Transverse colon (tissue), 4 donors: ENCODE data around the gene LCMT1. TPM values are rescaled to one million over a fixed set of nuclear protein-coding genes. Genes with fewer than 3 reads are reported as not detected.

Source experiments
- DNase-seq: peaks from one replicate; pipeline ENCODE4 v3.0.0-alpha.2; 2019
- H3K27ac ChIP-seq, 4 donors: fragments of 200-600 bp; sonication (generic); 2 replicates each; pipeline ENCODE4 v1.5.1; 2016 to 2018; ENCODE audit warnings: inconsistent platforms in 4 of 4
- H3K27me3 ChIP-seq: fragments of 200-600 bp; sonication (generic); 2 replicates; pipeline ENCODE4 v1.5.1; 2017; ENCODE audit warnings: inconsistent platforms
- H3K36me3 ChIP-seq, 4 donors: fragments of 200-600 bp; sonication (generic); 2 replicates each; pipeline ENCODE4 v1.5.1; 2017 to 2019; ENCODE audit warnings: inconsistent platforms in 4 of 4
- H3K4me1 ChIP-seq, 4 donors: fragments of 200-600 bp; sonication (generic); 2 replicates each; pipeline ENCODE4 v1.5.1; 2017 to 2020; ENCODE audit warnings: inconsistent platforms in 4 of 4
- H3K4me3 ChIP-seq, 4 donors: fragments of 200-600 bp; sonication (generic); 1 replicate in 1 of 4; 2 replicates in 3 of 4; pipeline versions ENCODE4 v1.5.1 to v1.6.1; 2017 to 2019; ENCODE audit warnings: inconsistent platforms in 4 of 4
- H3K9me3 ChIP-seq, 2 donors: fragments of 200-600 bp; sonication (generic); 2 replicates each; pipeline ENCODE4 v1.5.1; 2017 to 2019; ENCODE audit warnings: inconsistent platforms in 2 of 2
- CTCF ChIP-seq, 5 experiments: fragments of 200-600 bp in 3 of 5; fragments of 450-650 bp in 2 of 5; sonication (generic) in 3 of 5; IDR thresholded peaks; 1 replicate in 2 of 5; 2 replicates in 3 of 5; pipeline ENCODE4 v1.5.1; 2016 to 2017; ENCODE audit warnings: antibody characterized with exemption in 5 of 5, inconsistent platforms in 3 of 5, mild to moderate bottlenecking in 2 of 5, moderate library complexity in 1 of 5
- EP300 ChIP-seq: sonication (generic); formaldehyde crosslinking; IDR thresholded peaks from one replicate; pipeline ENCODE4 v1.6.1; 2017; ENCODE audit warnings: antibody characterized with exemption, low read depth
- POLR2A ChIP-seq: fragments of 450-650 bp; IDR thresholded peaks from one replicate; pipeline ENCODE4 v1.6.1; 2016; ENCODE audit warnings: antibody characterized with exemption, mild to moderate bottlenecking, moderate library complexity
- POLR2AphosphoS5 ChIP-seq, 3 donors: sonication (generic); formaldehyde crosslinking; IDR thresholded peaks; one replicate each; pipeline ENCODE4 v1.6.1; 2016; ENCODE audit warnings: antibody characterized with exemption in 3 of 3
- WGBS, 2 donors: methylation state at CpG; one replicate each; pipeline ENCODE4 v1.1.5; 2018; ENCODE audit warnings: low coverage in 1 of 2; 5-methylcytosine and 5-hydroxymethylcytosine counted together
- in situ Hi-C, 4 donors: fragments of 200-750 bp; cut with MboI; loops; one replicate each; pipeline versions ENCODE4 v1.15.0 to v1.15.1; 2017; ENCODE audit warnings: low sequenced_read_pairs in 3 of 4, low pct_ligation_motif_present in 1 of 4, low pct_unique_long_range_greater_than_20kb in 1 of 4
- intact Hi-C: fragments of 100-400 bp; cut with DNase I; formaldehyde crosslinking; loops from one replicate; pipeline ENCODE4 v1.15.1; 2023; ENCODE audit warnings: low total_unique reads
- total RNA-seq, 4 donors: library from RNA; depleted of rRNA; stranded (reverse); fragments of >200 nt; gene quantifications; one replicate each; pipeline ENCODE4 v1.1.0, GENCODE V29; 2016

The LCMT1 gene
- total RNA-seq, 4 donors from 2014 or later: 23.5 to 53.7 (median 43.6) TPM

GRCh38 chr16:25198021-25198420, 86.5 kb downstream of the LCMT1 start:
- WGBS, 2 donors: 47 to 63% methylated on average over 4 of the region's 4 CpGs
- H3K4me3 ChIP-seq: no peak overlapping the region
- H3K27me3 ChIP-seq: no peaks in the 10 kb centered on the region
- H3K9me3 ChIP-seq: no peaks in the 10 kb centered on the region
- H3K36me3 ChIP-seq: no peaks in the 10 kb centered on the region
- no peak overlapping the region for H3K27ac ChIP-seq
- no peak for TF ChIP-seq EP300
- no peak for TF ChIP-seq CTCF (IDR thresholded peaks at IDR 0.05)
- no peak for TF ChIP-seq POLR2AphosphoS5 (IDR thresholded peaks at IDR 0.05)
- TF ChIP-seq POLR2A: no peak
- in situ Hi-C loops (no loop called here), intact Hi-C loops (no loop called here)
- peaks cover 2 to 18% (median 9%) of the 10 kb centered on the region in 4 donors for H3K4me1 ChIP-seq
- no peak for DNase-seq

DNA sequence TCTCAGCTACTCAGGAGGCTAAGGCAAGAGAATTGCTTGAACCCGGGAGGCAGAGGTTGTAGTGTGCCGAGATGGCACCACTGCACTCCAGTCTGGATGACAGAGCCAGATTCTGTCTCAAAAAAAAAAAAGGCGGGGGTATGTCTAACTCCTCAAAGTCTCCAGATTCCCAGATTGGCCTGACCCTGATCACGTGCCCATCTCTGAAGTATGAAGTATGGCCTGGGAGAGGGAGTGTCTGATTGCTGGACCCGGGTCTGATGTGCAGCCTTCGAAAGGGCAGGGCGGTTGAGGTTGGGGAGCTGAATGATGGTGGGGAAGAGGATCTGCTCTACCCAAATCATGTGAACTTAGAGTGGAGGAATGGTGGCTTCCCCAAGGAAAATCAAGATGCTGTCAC, 87.9 kb downstream of the LCMT1 start:
- no peaks in the 10 kb centered on the region for H3K9me3 ChIP-seq
- H3K27me3 ChIP-seq: no peaks in the 10 kb centered on the region
- 83 to 89% methylated on average over 3 to 7 of the region's 7 CpGs for WGBS, 2 donors
- H3K4me1 ChIP-seq: peaks cover 0 to 6% (median 5%) of the 10 kb centered on the region in 4 donors
- DNase-seq: no peak
- no peaks in the 10 kb centered on the region for H3K36me3 ChIP-seq
- H3K27ac ChIP-seq: no peak overlapping the region
- intact Hi-C loops (no loop called here), in situ Hi-C loops (no loop called here)
- H3K4me3 ChIP-seq: no peak overlapping the region
- no peak for TF ChIP-seq CTCF (IDR thresholded peaks at IDR 0.05)
- no peak for TF ChIP-seq POLR2A
- TF ChIP-seq POLR2AphosphoS5 (IDR thresholded peaks at IDR 0.05): no peak
- TF ChIP-seq EP300: no peak

DNA sequence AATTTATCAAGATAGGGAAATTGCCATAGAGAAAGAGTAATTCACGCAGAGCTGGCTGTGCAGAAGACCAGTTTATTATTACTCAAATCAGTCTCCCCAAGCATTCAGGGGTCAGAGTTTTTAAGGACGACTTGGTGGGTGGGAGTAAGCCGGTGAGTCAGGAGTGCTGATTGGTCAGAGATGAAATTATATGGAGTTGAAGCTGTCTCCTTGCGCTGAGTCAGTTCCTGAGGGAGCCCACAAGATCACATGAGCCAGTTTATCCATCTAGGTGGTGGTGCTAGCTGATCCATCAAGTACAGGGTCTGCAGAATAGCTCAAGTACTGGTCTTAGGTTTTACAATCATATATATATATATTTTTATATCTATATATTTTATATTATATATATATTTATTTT, 99.2 kb downstream of the LCMT1 start:
- Histone ChIP-seq H3K27me3 (no peaks in the 10 kb centered on the region), H3K9me3 (no peaks in the 10 kb centered on the region), H3K36me3 (no peaks in the 10 kb centered on the region), H3K27ac (no peak overlapping the region), H3K4me1 (peaks cover 0 to 8% (median 3%) of the 10 kb centered on the region in 4 donors), H3K4me3 (no peak overlapping the region)
- WGBS, 2 donors: 53 to 60% methylated on average over 4 of the region's 4 CpGs
- intact Hi-C loops: loop anchor here (5.0 kb wide), 1 partner anchor 798 kb away; no protein-coding TSS in a partner anchor
- DNase-seq: no peak
- in situ Hi-C loops: loop anchor here in 1 of 4 donors (25.0 kb wide), 1 partner anchor 148 kb away; no protein-coding TSS in a partner anchor
- no peak for TF ChIP-seq EP300
- no peak for TF ChIP-seq POLR2A
- no peak for TF ChIP-seq CTCF (IDR thresholded peaks at IDR 0.05)
- no peak for TF ChIP-seq POLR2AphosphoS5 (IDR thresholded peaks at IDR 0.05)

GRCh38 chr16:25212636-25213035, 101.1 kb downstream of the LCMT1 start:
- in situ Hi-C loops: loop anchor here in 1 of 4 donors (25.0 kb wide), 1 partner anchor 150 kb away; no protein-coding TSS in a partner anchor

More at GRCh38 chr16:25212636-25213035, 101.1 kb downstream of the LCMT1 start:
- Histone ChIP-seq H3K27me3 (no peaks in the 10 kb centered on the region), H3K9me3 (no peaks in the 10 kb centered on the region), H3K4me1 (peaks cover 0 to 4% (median 2%) of the 10 kb centered on the region in 4 donors), H3K27ac (no peak overlapping the region), H3K4me3 (no peak overlapping the region), H3K36me3 (no peaks in the 10 kb centered on the region)
- no peak for TF ChIP-seq POLR2A
- TF ChIP-seq POLR2AphosphoS5 (IDR thresholded peaks at IDR 0.05): no peak
- no peak for TF ChIP-seq EP300
- TF ChIP-seq CTCF (IDR thresholded peaks at IDR 0.05): no peak
- 85 to 88% methylated on average over 1 to 2 of the region's 2 CpGs for WGBS, 2 donors
- intact Hi-C loops: loop anchor here (5.0 kb wide), 1 partner anchor 800 kb away; no protein-coding TSS in a partner anchor
- DNase-seq: no peak
